Loucy (cell line): ENCODE results near the gene SHOC2.

ENCODE experiments used
- CTCF ChIP-seq: fragments of 200-600 bp; sonication (generic); conservative IDR thresholded peaks from 2 replicates; pipeline ENCODE4 v1.5.1; 2014; ENCODE audit warnings: mild to moderate bottlenecking, antibody characterized with exemption, low read length
- EZH2phosphoT487 ChIP-seq: fragments of 200-600 bp; IDR thresholded peaks from 2 replicates; pipeline ENCODE4 v1.6.1; 2018; ENCODE audit warnings: antibody characterized with exemption, mild to moderate bottlenecking, moderate library complexity, borderline replicate concordance

DNA sequence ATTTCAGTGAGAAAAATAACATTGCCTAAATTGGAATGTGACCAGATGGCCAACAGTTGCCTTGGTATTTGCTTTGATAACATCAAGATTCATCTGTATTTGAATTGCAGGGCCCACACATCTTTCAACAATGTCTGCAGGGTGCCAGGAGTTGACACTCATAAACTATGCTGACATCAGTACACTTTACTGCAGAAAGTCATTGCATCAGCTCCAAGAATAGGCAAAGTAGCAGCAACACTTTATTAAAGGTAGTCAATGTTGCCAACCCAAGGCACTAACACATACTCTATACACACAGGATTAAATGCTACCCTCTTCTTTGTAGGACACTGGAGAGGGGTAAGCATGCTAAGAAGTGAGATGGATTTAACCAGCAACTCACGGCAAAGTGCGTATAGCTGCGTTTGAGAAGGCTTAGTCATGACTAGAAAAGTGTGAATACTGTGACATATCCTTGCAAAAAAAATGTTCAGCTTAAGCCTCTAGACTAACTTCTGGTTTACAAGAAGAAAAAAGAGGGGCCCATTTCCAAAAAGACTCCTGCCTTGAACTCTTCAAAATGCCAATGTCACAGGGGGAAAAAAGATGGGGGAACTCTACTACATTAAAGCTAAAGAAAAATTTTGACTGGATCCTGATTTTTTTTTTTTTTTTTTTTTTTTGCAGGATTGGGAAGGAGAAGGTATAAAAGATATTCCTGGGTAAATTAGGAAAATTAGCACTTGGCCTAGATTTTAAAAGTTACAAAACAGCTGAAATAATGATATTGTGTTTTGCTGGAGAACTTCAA, 2.7 kb upstream of the SHOC2 start:
- TF ChIP-seq CTCF (no peak), EZH2phosphoT487 (no peak)
